ENCODE data around the gene ILRUN.
"Not testable (repeated sequence)": the region's sequence is repeated elsewhere in the genome, so short reads cannot be mapped to it uniquely, and the experiment has no call there.

The ILRUN gene

DNA sequence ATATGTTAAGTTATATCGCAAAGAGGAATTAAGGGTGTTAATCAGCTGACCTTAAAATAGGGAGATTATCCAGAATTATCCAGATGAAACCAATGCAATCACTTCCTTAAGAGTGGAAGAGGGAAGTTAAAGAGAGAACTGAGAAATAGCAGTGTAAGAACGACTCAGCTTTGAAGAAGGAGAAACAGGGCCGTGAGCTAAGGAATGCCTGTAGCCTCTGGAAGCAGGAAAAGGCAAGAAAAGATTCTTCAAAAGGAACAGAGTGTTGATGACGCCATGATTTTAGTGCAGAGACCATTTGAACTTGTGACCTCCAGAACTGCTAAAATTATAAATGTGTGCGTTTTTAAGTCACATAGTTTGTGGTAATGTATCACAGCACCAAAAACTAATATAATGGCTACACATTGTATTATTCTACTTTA lies 32.7 kb downstream of the ILRUN start:
- Mint-ChIP-seq H3K27me3 (no peaks in the 10 kb centered on the region), H3K4me3 (no peak overlapping the region), H3K27ac (peak overlapping the region; percentile 92), H3K9me3 (ENCODE audit: low read depth) (no peaks in the 10 kb centered on the region), H3K4me1 (ENCODE audit: low read depth) (peaks cover 62% of the 10 kb centered on the region), H3K36me3 (peaks cover 9% of the 10 kb centered on the region)

DNA sequence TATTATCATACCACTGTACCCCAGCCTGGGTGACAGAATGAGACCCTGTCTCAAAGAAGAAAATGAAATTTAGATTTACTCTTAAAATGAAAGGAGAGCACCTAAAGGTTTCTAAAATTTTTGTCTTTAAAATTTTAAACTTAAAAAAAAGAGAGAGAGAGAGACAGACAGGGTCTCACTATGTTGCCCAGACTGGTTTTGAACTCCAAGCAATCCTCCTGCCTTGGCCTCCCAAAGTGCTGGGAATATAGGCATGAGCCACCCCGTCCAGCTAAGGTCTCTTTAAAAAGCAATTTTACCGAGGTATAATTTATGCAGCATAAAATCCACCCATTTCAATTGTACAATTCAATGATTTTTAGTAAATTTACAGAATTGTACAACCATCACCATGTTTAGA lies 33.2 kb downstream of the ILRUN start:
- no peaks in the 10 kb centered on the region for H3K27me3 Mint-ChIP-seq
- no peak overlapping the region for H3K27ac Mint-ChIP-seq
- peaks cover 9% of the 10 kb centered on the region for H3K36me3 Mint-ChIP-seq
- no peaks in the 10 kb centered on the region for H3K9me3 Mint-ChIP-seq (ENCODE audit: low read depth)
- H3K4me1 Mint-ChIP-seq (ENCODE audit: low read depth): peaks cover 64% of the 10 kb centered on the region
- H3K4me3 Mint-ChIP-seq: no peak overlapping the region

DNA sequence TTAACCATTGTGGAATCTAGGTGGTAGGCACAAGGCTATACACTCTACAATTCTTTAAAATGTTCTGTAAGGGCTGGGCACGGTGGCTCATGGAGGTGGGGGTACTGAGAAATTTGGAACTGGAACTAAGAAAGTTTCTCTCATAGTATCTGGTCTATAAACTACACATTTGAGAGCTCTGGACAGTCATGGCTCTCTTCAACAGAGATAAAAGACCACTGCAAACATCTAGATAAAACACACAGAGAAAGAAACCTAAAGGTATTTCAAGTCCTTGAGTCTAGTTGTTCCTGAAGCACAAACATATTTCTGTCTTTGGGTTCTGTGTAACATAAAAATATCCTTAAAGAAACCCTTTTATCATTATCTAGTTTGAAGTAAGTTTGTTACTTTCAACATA lies 35.2 kb downstream of the ILRUN start:
- Mint-ChIP-seq H3K27me3 (no peaks in the 10 kb centered on the region), H3K36me3 (peaks cover 9% of the 10 kb centered on the region), H3K4me3 (no peak overlapping the region), H3K4me1 (ENCODE audit: low read depth) (peaks cover 65% of the 10 kb centered on the region), H3K27ac (peak overlapping the region; percentile 51), H3K9me3 (ENCODE audit: low read depth) (no peaks in the 10 kb centered on the region)

DNA sequence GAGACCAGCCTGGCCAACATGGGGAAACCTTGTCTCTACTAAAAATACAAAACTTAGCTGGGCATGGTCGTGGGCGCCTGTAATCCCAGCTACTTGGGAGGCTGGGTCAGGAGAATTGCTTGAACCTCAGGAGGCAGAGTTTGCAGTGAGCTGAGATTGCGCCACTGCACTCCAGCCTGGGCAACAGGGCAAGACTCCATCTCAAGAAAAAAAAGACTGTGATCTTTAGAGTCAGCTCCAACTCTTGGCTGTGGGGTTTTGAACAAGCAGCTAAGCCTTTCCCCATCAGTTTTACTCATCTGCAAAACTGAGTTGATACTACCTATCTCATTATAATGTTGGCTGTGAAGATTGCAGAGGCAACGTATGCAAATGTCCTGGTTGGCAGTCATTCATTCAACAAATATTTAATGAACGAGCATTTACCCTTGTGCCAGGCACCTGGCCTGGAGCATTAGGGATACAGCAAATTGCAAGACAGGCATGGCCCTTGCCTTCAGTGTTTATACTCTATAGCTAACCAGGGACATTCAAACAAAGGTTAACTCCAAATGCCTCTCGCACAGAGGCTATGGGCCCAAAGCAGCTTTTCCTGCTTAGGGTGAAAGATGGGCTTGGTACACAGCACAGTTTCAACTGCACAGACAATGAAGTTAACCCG lies 37.8 kb downstream of the ILRUN start:
- no peak overlapping the region for H3K4me3 Mint-ChIP-seq
- peak overlapping the region; percentile 69 for H3K27ac Mint-ChIP-seq
- no peaks in the 10 kb centered on the region for H3K9me3 Mint-ChIP-seq (ENCODE audit: low read depth)
- no peaks in the 10 kb centered on the region for H3K27me3 Mint-ChIP-seq
- H3K36me3 Mint-ChIP-seq: peaks cover 10% of the 10 kb centered on the region
- peaks cover 62% of the 10 kb centered on the region for H3K4me1 Mint-ChIP-seq (ENCODE audit: low read depth)

DNA sequence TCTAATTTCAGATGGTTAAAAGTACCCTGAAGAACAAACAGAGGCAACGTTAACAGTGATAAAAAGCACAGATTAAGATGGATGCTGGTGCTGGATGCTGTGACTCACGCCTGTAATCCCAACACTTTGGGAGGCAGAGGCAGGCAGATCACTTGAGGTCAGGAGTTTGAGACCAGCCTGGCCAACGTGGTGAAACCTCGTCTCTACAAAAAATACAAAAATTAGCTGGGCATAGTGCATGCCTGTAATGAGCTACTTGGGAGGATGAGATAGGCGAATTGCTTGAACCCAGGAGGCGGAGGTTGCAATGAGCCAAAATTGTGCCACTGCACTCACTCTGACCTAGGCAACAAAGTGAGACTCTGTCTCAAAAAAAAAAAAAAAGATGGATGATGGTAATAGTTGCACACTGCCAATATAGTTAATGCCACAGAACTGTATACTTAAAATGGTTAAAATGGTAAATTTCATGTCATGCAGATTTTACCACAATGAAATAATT lies 38.5 kb downstream of the ILRUN start:
- peak overlapping the region; percentile 23 for H3K4me3 Mint-ChIP-seq
- H3K27ac Mint-ChIP-seq: peak overlapping the region; percentile 94
- not testable (repeated sequence) for H3K36me3 Mint-ChIP-seq; H3K9me3 Mint-ChIP-seq (ENCODE audit: low read depth); H3K27me3 Mint-ChIP-seq
- H3K4me1 Mint-ChIP-seq (ENCODE audit: low read depth): peaks cover 60% of the 10 kb centered on the region

DNA sequence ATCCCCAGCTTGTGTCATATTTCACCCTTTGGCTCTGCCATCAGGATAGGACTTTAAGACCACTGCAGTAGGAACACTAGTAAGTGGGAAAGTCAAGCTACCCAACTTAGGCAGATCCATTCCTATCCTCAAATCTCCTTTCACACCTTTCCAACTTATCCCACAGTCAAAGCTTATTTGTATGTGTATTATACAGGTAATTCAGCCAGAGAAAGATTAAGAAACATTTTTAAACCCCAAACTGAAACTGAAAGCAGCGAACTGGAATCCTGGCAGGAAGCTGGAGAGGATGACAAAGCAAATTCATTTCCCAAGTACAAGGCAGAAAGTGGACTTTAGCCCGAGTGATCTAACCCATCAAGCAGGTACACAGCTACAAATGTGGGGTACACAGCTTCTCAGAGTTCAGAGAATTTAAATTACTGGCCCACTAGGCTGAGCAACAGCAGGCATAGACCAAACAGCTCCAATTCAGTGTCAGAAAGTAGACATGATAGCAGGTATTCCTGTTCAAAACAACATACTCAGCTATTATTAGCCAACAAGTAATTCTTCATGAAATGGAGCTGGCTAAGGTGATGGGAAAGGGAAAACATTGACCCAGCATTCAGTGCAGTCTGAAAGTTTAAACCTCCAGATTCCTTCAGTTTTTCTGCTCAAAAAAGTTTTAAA lies 39.1 kb downstream of the ILRUN start:
- peaks cover 61% of the 10 kb centered on the region for H3K4me1 Mint-ChIP-seq (ENCODE audit: low read depth)
- H3K27me3 Mint-ChIP-seq: no peaks in the 10 kb centered on the region
- peaks cover 7% of the 10 kb centered on the region for H3K36me3 Mint-ChIP-seq
- H3K9me3 Mint-ChIP-seq (ENCODE audit: low read depth): no peaks in the 10 kb centered on the region
- H3K27ac Mint-ChIP-seq: peak overlapping the region; percentile 94
- peak overlapping the region; percentile 79 for H3K4me3 Mint-ChIP-seq

DNA sequence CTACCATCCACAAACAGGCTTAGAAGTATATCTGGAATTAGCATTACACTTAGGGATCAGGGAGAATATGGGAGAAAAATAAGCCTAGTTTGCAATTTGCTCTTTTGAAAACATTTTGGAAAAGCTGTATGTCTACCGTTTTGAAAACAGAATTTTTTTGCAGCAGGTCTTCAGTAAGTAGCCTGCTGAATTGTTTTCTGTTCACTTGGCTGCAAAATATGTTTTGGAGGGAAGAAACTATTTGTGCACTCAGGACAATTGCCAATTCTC lies 39.6 kb downstream of the ILRUN start:
- peak overlapping the region; percentile 94 for H3K27ac Mint-ChIP-seq
- H3K4me1 Mint-ChIP-seq (ENCODE audit: low read depth): peaks cover 59% of the 10 kb centered on the region
- no peaks in the 10 kb centered on the region for H3K9me3 Mint-ChIP-seq (ENCODE audit: low read depth)
- H3K4me3 Mint-ChIP-seq: peak overlapping the region; percentile 79
- peaks cover 5% of the 10 kb centered on the region for H3K36me3 Mint-ChIP-seq
- H3K27me3 Mint-ChIP-seq: no peaks in the 10 kb centered on the region

DNA sequence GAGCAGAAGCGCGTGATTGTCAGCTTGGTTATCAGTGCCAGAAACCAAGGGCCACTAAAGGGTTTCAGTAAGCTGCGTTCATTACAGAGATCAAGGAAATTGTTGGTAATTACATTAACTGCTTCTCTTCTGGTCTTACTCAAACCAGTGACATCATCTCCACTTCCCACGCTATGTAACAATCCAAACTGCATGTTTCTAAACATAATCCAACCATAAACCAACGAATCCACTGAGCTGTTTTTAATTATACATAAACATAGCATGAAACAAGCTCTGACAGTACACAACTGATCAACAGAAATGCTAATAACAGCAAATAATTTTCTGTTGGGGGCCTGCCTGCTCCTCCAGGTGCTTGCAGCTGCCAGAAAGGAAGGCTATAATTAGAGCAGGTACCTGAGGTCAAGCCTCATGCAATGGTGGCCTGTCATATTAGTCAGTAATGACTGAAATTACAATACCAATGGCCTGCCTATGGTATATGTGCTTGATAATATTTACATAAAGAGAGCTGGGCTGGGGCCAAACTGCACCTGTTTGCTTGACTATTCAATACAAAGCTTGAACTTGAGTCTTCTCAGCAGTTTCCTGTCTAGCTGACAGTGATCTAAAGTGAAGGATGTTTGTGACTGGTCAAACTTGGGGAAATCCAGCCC lies 40.1 kb downstream of the ILRUN start:
- Mint-ChIP-seq H3K9me3 (ENCODE audit: low read depth) (no peaks in the 10 kb centered on the region), H3K4me3 (peak overlapping the region; percentile 79), H3K27me3 (no peaks in the 10 kb centered on the region), H3K4me1 (ENCODE audit: low read depth) (peaks cover 58% of the 10 kb centered on the region), H3K27ac (peak overlapping the region; percentile 94), H3K36me3 (peaks cover 5% of the 10 kb centered on the region)

DNA sequence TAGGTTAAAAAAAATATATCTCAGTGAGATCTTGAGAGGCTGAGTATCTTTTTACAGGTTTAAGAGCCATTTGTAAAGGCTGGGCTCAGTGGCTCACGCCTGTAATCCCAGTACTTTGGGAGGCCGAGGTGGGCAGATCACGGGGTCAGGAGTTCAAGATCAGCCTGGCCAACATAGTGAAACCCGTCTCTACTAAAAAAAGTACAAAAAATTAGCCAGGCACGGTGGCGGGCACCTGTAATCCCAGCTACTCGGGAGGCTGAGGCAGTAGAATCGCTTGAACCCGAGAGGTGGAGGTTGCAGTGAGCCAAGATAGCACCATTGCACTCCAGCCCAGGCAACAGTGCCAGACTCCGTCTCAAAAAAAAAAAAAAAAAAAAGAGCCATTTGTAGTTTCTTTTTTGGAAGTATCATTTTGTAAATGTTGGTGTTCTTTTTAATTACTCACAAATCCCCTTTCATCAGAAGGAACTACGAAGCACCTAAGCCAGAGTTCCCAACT lies 40.6 kb downstream of the ILRUN start:
- peaks cover 57% of the 10 kb centered on the region for H3K4me1 Mint-ChIP-seq (ENCODE audit: low read depth)

DNA sequence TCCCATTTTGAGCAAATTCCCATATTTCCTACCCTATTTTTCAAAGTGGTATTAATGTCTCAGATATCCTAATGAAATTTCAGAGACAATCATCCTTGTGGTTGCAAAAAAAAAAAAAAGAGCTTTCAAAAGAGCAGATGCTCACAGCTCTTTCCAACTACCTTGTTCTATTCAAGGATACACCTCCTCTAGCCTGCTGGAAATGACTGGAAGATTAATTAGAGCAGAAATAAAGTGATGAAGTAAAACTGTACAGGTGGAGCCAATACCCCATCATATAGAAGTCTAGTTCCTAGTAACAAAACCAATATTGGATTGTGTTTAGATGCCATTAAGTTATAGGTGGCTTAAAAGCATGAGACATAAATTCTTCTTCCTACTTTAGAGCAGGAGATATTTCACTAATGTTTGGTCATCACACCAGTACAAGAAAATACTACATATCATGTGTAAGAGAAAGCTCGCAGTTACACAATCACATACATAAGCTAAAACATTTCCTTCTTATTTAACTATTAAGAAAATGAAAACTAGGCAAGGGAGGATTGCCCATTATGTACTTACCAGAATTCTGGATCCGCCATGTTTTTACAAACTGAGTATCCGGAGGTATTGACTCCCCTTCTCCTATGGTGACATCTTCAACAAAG lies 42.4 kb downstream of the ILRUN start:
- H3K27ac Mint-ChIP-seq: no peak overlapping the region
- no peaks in the 10 kb centered on the region for H3K9me3 Mint-ChIP-seq (ENCODE audit: low read depth)
- H3K27me3 Mint-ChIP-seq: no peaks in the 10 kb centered on the region
- H3K36me3 Mint-ChIP-seq: peaks cover 10% of the 10 kb centered on the region
- H3K4me1 Mint-ChIP-seq (ENCODE audit: low read depth): peaks cover 56% of the 10 kb centered on the region
- no peak overlapping the region for H3K4me3 Mint-ChIP-seq

More for the DNA sequence above, 40.6 kb downstream of the ILRUN start:
- not testable (repeated sequence) for H3K27me3 Mint-ChIP-seq; H3K36me3 Mint-ChIP-seq; H3K9me3 Mint-ChIP-seq (ENCODE audit: low read depth)
- H3K4me3 Mint-ChIP-seq: peak overlapping the region; percentile 79
- peak overlapping the region; percentile 94 for H3K27ac Mint-ChIP-seq

DNA sequence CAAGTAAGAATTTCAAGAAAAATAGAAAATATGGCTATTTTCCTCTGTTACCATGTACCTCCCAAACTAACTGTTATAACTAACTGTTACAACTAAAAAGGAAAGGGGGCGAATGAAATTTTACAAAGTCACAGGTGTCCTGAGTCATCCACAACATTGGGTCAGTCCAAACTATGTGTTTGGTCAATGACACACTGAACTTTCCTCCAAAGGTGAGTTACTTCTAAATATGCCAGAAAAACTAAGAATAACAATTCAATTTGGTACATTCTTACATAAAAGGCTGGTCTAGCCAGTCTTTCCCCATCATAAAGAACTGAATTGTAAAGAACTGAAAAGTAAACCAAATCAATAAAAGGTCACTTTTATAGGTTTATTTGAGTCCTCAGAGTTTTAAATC lies 44.3 kb downstream of the ILRUN start:
- Mint-ChIP-seq H3K4me3 (no peak overlapping the region), H3K4me1 (ENCODE audit: low read depth) (peaks cover 43% of the 10 kb centered on the region), H3K9me3 (ENCODE audit: low read depth) (no peaks in the 10 kb centered on the region), H3K27me3 (no peaks in the 10 kb centered on the region), H3K27ac (no peak overlapping the region), H3K36me3 (peaks cover 13% of the 10 kb centered on the region)

DNA sequence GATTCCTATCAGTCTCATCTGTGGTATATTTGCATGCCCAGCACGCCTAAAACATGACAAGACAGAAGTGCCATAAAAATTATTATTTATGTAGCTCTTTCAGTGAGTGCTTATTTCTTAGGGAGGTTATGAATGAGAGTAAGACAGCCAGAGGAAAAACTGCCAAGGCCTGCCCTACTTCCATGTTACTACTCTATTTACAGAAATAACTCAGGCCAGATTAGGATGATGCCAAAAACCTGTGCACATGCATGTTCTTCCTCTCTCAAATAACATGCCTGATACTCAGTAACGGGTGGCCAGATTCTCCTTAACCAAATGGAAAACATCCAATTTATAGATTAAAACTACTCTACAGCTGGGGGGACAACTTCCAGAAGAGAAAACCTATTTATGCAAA lies 45.7 kb downstream of the ILRUN start:
- H3K9me3 Mint-ChIP-seq (ENCODE audit: low read depth): no peaks in the 10 kb centered on the region
- H3K4me3 Mint-ChIP-seq: no peak overlapping the region
- no peaks in the 10 kb centered on the region for H3K27me3 Mint-ChIP-seq
- no peak overlapping the region for H3K27ac Mint-ChIP-seq
- H3K4me1 Mint-ChIP-seq (ENCODE audit: low read depth): peaks cover 33% of the 10 kb centered on the region
- peaks cover 18% of the 10 kb centered on the region for H3K36me3 Mint-ChIP-seq

DNA sequence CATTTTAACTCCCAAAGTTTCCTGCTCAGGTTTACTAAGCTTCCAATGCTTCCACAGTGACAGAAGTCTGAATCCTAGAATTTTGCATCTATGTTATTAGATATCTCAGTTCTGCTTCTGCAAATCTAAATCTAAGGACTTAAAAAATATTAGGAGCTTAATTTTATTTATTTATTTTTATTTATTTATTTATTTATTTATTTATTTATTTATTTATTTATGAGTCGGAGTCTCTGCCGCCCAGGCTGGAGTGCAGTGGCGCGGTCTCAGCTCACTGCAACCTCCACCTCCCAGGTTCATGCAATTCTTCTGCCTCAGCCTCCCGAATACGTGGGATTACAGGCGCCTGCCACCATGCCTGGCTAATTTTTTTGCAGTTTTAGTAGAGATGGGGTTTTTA lies 46.3 kb downstream of the ILRUN start:
- H3K4me1 Mint-ChIP-seq (ENCODE audit: low read depth): peaks cover 27% of the 10 kb centered on the region
- H3K4me3 Mint-ChIP-seq; H3K27ac Mint-ChIP-seq; H3K9me3 Mint-ChIP-seq (ENCODE audit: low read depth); H3K27me3 Mint-ChIP-seq: not testable (repeated sequence)
- peaks cover 20% of the 10 kb centered on the region for H3K36me3 Mint-ChIP-seq

DNA sequence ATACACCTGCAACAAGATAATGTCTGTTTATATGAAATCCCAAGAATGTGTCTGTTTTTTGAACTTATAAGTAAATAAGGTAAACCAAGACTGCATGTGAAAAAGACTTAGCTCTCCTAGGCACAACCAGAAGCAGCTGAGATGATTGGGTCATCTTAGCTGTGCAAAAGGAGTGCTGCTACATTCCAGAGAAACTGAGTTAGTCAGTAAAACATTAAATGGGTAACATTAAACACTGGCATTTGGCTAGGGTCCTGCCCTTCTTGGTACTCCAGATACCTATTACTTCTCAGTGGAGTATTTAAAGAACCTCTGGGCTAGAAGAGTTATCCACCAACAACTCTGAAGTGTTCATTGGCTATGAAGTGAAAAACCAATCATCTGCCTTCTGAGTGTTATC lies 47.8 kb downstream of the ILRUN start:
- H3K27ac Mint-ChIP-seq: no peak overlapping the region
- H3K27me3 Mint-ChIP-seq: no peaks in the 10 kb centered on the region
- H3K4me3 Mint-ChIP-seq: no peak overlapping the region
- peaks cover 18% of the 10 kb centered on the region for H3K36me3 Mint-ChIP-seq
- H3K9me3 Mint-ChIP-seq (ENCODE audit: low read depth): no peaks in the 10 kb centered on the region
- peaks cover 21% of the 10 kb centered on the region for H3K4me1 Mint-ChIP-seq (ENCODE audit: low read depth)
